ENCODE measurements around the gene GCNT1. TPM values are rescaled to one million over a fixed set of nuclear protein-coding genes. Genes with fewer than 3 reads are reported as not detected.

The GCNT1 gene
- total and polyA plus RNA-seq, 2 of the 13 experiments (the other 11 are each of a cell fraction or from before 2014, with no cell fraction given), result 0.55 to 1.7 TPM

- TF ChIP-seq ZBTB43 (CRISPR knock-in tag; conservative IDR thresholded peaks at IDR 0.05), result 0 out of 2 replicates have a peak, but pooled peaks have one; percentile 37
- 0 out of 2 replicates have a peak, but pooled peaks have one; percentile 45 for TF ChIP-seq ZNF616 (CRISPR knock-in tag; IDR thresholded peaks at IDR 0.05; ENCODE audit: low read depth)
- no peak for TF ChIP-seq HNRNPK (IDR thresholded peaks at IDR 0.05; ENCODE audit: low read depth, low read length, poor library complexity, severe bottlenecking)
- peak; percentile 39; the same call in 1 of the 2 replicates for TF ChIP-seq RARA (CRISPR knock-in tag; IDR thresholded peaks at IDR 0.05)
- TF ChIP-seq ZFP82 (CRISPR knock-in tag; IDR thresholded peaks at IDR 0.05; ENCODE audit: borderline replicate concordance), result 0 out of 2 replicates have a peak, but pooled peaks have one; percentile 57
- peak; percentile 55; the same call in 1 of the 2 replicates for TF ChIP-seq ZFP91 (CRISPR knock-in tag; IDR thresholded peaks at IDR 0.05; ENCODE audit: borderline replicate concordance)
- TF ChIP-seq ZNF777 (CRISPR knock-in tag; IDR thresholded peaks at IDR 0.05), result peak; percentile 26; the same call in 1 of the 2 replicates
- peak; percentile 84 for TF ChIP-seq BCL6 (CRISPR knock-in tag; IDR thresholded peaks at IDR 0.05)
- TF ChIP-seq CTCF (CRISPR knock-in tag; IDR thresholded peaks at IDR 0.05), result peak; percentile 83
- peak; percentile 62 for TF ChIP-seq STAG1 (CRISPR knock-in tag; IDR thresholded peaks at IDR 0.05)
- TF ChIP-seq HES4 (CRISPR knock-in tag; IDR thresholded peaks at IDR 0.05; ENCODE audit: borderline replicate concordance), result 0 out of 2 replicates have a peak, but pooled peaks have one; percentile 54
- no peak for TF ChIP-seq HNF1B (CRISPR knock-in tag; IDR thresholded peaks at IDR 0.05)
- TF ChIP-seq MLX (CRISPR knock-in tag; IDR thresholded peaks at IDR 0.05), result no peak
- TF ChIP-seq SP2 (CRISPR knock-in tag; IDR thresholded peaks at IDR 0.05), result no peak
- 0 out of 2 replicates have a peak, but pooled peaks have one; percentile 40 for TF ChIP-seq ZNF263 (CRISPR knock-in tag; IDR thresholded peaks at IDR 0.05)
- TF ChIP-seq ZFP62 (CRISPR knock-in tag; IDR thresholded peaks at IDR 0.05), result no peak
- TF ChIP-seq ZNF761 (CRISPR knock-in tag; conservative IDR thresholded peaks at IDR 0.05), result 0 out of 2 replicates have a peak, but pooled peaks have one; percentile 63
- TF ChIP-seq HNRNPLL (IDR thresholded peaks at IDR 0.05; ENCODE audit: low read depth, low read length, poor library complexity, severe bottlenecking), result peak; percentile 68
- peak; percentile 54; the same call in 1 of the 2 replicates for TF ChIP-seq DRAP1 (CRISPR knock-in tag; IDR thresholded peaks at IDR 0.05)
- TF ChIP-seq MAZ (IDR thresholded peaks at IDR 0.05; ENCODE audit: borderline replicate concordance, low read depth, low read length), result 0 out of 2 replicates have a peak, but pooled peaks have one; percentile 31
- peak; percentile 59 for TF ChIP-seq MAZ (CRISPR knock-in tag; IDR thresholded peaks at IDR 0.05; ENCODE audit: low read depth)
Measured at GRCh38 chr9:76458903-76459693, at the start of gene GCNT1 (continued).
